Ovary (tissue), 3 donors: Measurements from ENCODE around the gene PDE4D.

Experiments
- POLR2A ChIP-seq: fragments of 450-650 bp; IDR thresholded peaks from one replicate; pipeline ENCODE4 v1.6.1; 2017; ENCODE audit warnings: antibody characterized with exemption, mild to moderate bottlenecking, moderate library complexity
- TF ChIP-seq, protein P1 (sequence below), 3 donors: fragments of 450-650 bp in 2 of 3; fragments of 200-600 bp in 1 of 3; IDR thresholded peaks; one replicate each; pipeline versions ENCODE4 v1.5.1 to v1.8.0; 2016 to 2022; ENCODE audit warnings: antibody characterized with exemption in 3 of 3, mild to moderate bottlenecking in 1 of 3
- donor health status: DM: no; HTN: no; CAD: no.

DNA sequence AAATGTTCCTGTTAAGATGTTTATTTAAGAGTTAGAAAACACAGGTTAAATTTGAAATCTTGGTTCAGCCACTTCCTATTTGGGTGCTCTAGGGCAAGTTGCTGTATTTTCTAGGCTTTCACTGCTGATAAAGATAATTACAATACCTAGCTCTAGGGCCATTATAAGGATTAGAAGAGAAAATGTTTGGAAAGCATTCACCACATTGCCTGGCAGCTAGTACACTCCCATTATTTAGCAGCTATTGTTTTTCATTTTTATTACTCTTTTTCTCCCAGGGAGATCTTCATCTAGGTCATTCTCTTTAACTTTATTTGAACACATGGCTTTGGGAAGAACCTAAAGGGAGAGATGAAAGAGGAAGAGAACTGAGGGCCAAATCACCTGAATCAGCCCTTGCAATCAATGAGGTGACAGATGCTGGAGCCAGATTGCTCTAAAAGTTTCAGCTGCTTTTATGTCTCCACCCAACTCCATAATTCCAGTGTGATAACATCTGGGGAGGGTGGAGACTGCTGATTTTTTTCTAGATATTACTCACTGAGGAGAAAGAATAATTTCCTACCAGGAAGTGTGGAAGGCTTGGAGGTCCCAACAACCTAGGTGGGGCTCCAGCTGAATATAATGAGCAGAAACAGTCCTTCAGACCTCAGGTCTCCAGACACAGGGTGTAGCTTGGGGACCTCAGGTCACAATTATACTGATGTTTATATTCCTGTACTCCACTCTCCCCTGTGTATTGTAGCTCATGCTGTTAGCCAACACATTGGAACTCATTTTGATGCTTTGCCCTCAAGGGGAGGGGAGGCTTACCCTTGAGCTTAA, 670.6 kb downstream of the PDE4D start:
- TF ChIP-seq, protein P1, sequence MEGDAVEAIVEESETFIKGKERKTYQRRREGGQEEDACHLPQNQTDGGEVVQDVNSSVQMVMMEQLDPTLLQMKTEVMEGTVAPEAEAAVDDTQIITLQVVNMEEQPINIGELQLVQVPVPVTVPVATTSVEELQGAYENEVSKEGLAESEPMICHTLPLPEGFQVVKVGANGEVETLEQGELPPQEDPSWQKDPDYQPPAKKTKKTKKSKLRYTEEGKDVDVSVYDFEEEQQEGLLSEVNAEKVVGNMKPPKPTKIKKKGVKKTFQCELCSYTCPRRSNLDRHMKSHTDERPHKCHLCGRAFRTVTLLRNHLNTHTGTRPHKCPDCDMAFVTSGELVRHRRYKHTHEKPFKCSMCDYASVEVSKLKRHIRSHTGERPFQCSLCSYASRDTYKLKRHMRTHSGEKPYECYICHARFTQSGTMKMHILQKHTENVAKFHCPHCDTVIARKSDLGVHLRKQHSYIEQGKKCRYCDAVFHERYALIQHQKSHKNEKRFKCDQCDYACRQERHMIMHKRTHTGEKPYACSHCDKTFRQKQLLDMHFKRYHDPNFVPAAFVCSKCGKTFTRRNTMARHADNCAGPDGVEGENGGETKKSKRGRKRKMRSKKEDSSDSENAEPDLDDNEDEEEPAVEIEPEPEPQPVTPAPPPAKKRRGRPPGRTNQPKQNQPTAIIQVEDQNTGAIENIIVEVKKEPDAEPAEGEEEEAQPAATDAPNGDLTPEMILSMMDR (IDR thresholded peaks at IDR 0.05) = no peak
- no peak for TF ChIP-seq POLR2A
